Endothelial cell of hepatic sinusoid (primary cell): ENCODE measurements around the gene ZNF711.
"Not testable (repeated sequence)": the region's sequence is repeated elsewhere in the genome, so short reads cannot be mapped to it uniquely, and the experiment has no call there.

Experiments
- in situ Hi-C: cut with HindIII; loops from 2 replicates; pipeline ENCODE4 v1.10.0; 2017; ENCODE audit warnings: low sequenced_read_pairs

Gene ZNF711

DNA sequence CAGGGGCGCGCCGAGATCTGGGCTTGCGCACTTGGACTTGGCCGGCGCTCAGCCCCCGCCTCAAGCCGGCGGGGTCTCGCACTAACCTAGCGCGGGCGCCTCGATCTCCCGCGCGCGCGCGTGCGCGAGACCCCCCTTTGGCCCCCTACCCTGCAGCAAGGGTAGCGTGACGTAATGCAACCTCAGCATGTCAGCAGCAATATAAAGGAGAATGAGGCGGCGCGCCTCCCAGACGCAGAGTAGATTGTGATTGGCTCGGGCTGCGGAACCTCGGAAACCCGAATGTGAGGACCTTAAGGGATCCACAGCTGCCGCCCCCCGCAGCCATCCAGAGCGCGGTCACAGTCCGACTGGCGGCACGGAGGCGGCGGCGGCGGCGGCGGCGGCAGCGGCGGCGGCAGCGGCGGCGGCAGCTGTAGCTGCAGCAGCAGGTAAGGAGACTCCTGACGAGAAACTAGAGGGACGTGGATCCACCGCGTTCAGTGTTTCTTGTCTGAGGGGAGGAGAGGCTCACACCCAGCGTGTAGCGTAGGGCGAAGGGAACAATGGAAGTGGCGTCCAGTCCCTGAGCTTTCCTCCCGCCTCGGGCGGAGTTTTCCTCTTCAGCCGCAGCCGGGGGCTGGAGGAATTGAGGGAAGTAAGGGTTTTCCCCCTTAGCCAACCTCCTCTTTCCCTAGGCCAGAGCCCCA lies at the start of gene ZNF711, which contains the start of gene SATL1:
ZNF711 (plus strand) TSS at position 231 of the 689 bp plus-strand sequence. CDS start 3,582 bp downstream, outside the sequence.
SATL1 (minus strand) TSS at position 19 of the 689 bp plus-strand sequence. CDS start 134,811 bp downstream, outside the sequence.
- in situ Hi-C loops, result no loop called here

GRCh38 chrX:85196319-85196718 lies 47.5 kb upstream of the ZNF711 start:
- in situ Hi-C loops, result no loop called here

DNA sequence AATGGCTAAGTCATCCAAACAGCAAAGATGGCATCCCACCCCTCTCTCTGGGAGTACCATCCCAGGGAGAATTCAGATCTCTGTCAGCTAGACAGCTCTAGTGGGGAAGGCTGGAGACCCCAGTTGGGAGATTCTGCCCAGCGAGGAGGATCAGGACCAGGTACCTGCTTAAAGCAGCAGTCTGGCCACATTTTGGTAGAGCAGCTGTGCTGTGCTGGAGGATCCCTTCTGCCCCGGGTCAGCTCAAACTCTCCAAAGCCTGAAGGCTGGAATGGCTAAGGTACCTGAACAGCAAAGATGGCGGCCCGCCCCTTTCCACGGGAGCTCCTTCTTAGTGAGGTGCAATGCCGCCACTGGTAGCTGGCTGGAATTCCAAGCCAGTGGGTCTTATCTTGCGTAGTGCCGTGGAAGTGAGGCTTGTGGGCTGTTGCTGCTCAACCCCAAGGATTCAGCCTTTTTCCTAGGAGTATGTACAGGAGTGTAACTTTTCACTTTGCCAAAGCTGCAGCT lies 40.3 kb upstream of the ZNF711 start:
- in situ Hi-C loops, result no loop called here

GRCh38 chrX:85213792-85214530 lies 29.8 kb upstream of the ZNF711 start:
- in situ Hi-C loops, result no loop called here

DNA sequence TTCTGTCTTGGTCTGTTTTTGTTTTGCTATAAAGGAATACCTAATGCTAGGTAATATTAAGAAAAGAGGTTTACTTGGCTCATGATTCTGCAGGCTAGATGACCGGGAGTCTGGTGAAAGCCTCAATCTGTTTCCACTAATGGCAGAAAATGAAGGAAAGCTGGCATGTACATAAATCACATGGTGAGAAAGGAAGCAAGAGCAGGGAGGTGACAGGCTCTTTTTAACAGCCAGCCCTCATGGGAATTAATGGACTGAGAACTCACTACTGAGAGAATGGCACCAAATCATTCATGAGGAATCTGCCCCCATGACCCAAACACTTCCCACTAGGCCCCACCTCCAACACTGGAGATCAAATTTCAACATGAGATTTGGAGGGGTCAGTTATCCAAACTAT lies 27.8 kb upstream of the ZNF711 start:
- in situ Hi-C loops, result no loop called here

DNA sequence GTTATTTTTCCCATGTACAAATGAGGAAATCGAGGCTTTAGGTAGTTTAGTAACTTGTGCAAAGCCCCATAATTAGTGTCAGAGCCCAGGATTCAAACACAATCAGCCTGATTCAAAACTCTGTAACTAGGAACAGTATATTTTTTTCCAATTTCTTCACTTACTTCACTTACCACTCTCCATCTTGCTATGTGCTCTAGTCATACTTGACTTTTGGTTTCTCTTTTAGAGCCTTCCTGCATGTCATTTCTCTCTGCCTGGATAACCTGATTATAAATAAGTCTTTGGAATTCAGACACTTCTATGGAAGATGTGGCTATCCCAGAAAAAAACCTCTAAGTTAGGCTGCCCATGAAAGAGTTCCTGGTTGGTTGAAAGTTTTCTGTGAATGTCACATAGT lies 22.4 kb upstream of the ZNF711 start:
- in situ Hi-C loops, result no loop called here

DNA sequence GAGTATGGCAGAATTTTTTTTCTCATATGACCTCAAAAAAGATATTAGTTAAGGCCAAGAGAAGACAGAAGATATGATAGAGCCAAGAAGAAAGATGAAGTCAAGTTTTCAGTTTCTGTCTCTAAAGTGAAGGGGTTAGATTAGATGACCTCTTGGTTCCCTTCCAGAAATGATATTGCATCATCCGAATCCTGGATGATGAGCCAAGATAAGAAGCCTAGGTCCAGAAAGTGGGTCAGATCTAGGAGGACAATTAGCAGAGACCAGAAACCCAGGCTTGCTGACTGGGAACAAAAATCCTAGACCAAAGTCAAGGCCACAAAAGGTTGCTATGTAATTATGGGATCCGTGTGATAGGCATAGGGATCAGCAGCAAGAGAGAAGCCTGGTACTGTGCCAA lies 20.4 kb upstream of the ZNF711 start:
- in situ Hi-C loops, result no loop called here

DNA sequence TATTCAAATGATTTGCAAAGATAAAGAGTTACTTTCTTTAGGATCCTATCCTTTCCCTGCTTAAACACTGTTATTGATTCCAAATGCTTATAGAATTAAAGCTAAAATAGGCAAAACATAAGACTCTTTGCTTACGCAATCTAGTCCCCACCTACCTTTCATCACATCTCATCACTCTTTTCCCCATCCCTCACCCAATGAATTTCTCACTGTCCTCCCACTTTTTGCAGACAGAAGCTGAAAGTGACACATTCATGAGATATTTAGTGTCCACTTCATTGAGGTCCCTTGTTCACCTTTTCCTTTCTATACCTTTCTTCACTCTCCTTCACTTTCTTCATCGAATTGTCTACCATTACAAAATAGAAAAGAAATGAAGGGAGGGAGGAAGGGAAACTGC lies 636 bp upstream of the ZNF711 start:
- in situ Hi-C loops, result no loop called here

DNA sequence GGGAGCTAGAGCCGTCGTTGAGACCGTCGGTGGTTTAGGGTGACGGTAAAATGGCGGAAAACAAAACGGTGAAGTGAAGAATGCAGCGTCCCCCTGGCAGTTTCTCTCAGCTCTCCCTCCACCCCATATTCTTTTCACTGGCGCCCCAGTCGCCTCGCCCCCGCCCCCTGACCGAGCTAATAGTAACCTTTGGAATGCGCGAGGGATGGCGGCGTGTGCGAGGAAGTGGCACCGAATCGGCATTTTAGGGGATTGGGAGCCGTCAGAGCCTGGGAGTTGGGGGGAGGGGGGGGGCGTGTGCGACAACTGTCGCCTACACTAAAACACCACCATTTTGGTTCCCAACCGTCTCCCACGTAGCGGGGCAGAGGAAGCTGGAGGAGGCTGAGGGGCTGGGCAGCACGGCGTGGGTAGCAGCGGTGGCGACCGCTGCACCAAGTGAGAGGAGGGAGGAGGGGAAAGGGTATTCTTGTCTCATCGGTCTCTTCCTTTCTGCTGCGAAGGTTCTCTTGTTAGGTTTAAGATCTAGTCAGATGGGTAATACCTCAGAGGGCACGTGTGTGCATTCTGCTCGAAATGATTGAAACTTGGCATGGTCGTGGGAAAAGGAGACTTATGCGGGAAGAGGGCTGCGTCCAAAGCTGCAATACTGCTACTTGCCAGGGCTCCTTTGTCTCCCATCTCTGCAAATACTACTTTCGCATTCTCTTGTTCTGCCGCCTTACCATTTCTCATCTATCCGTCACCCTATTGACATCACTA lies 840 bp downstream of the ZNF711 start:
- in situ Hi-C loops, result no loop called here

DNA sequence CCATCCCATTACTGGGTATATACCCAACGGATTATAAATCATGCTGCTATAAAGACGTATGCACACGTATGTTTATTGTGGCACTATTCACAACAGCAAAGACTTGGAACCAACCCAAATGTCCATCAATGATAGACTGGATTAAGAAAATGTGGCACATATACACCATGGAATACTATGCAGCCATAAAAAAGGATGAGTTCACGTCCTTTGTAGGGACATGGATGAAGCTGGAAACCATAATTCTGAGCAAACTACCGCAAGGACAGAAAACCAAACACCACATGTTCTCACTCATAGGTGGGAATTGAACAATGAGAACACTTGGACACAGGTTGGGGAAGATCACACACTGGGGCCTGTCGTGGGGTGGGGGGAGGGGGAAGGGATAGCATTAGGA lies 41.5 kb downstream of the ZNF711 start:
- in situ Hi-C loops, result not testable (repeated sequence)

DNA sequence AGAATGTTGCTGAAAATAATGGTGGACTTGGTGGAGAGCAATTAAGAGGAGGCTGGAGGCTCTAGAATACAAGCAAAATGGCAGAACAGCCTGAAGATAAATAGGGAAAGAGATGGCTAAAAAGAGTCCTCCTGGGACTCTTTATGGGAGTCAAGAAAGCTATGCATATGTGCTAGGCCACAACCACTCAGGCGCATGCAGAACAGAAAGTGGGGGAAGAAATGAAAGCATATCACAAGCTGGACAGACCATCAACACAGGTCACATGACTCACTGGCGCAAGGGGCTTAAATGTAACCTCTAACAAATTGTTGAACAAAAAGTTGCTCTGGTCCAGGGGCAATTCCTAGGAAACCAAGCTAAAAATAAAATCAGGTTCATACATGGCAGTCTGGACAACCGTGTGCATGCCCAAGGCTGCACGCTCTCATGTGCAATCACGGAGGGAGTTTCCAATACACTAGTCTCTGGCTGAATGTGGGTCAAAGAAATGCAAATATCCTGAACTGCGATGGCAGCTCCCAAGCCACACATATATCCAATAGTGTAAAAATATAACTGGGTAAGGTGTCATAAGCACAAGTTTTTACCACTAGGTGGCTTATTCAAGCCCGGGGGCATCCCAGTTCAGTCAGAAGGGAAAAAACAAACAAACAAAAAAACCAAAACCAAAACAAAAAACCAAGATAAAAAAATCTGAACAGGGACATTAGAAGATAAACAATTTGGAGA lies 45.4 kb downstream of the ZNF711 start:
- in situ Hi-C loops, result no loop called here

- in situ Hi-C loops, result no loop called here
Observed at GRCh38 chrX:85303544-85303943, 59.8 kb downstream of the ZNF711 start.

DNA sequence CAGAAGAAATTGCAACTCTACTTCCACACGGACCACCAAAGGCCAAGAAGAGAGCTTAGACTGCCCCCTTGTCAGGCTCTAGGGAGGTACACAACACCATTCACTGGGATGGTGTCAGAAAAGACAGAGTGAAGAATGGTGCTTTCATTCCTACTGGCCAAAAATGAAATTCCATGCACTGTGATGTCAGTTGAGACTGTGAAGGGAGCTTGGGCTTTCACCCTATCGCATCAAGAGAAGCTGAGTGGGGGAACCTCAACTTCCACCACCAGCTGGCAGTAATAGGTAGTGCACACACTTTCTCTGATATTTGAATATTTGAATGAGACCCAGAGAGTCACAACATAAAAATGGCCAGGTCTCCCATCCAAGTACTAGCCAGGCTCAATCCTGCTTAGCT lies 65.9 kb downstream of the ZNF711 start:
- in situ Hi-C loops, result no loop called here

GRCh38 chrX:85311348-85311747 lies 67.6 kb downstream of the ZNF711 start:
- in situ Hi-C loops, result not testable (repeated sequence)
